ENCODE results near the gene CKS1B. TPM values are rescaled to one million over a fixed set of nuclear protein-coding genes. Genes with fewer than 3 reads are reported as not detected.

Gene CKS1B
- total RNA-seq, 5 donors from 2014 or later (not counting 1 experiment from before 2014, with no cell fraction given) = 7.9 to 11.8 (median 10.3) TPM

- DNase-seq (no peak), ATAC-seq (replicated peaks in 1 of 4) (no peak)
- H3K9me3 Mint-ChIP-seq = no peaks in the 10 kb centered on the region
- ChIA-PET POLR2A (no interaction called here), CTCF (interaction anchor here in 1 of 2 donors (0.5 to 1.2 kb wide), 3 partner anchors 50 to 345 kb away, joined by 3 read pairs; no protein-coding TSS in a partner anchor)
- WGBS (ENCODE audit: insufficient coverage) = no CpG with 5 or more reads among the region's 7 CpGs
- H3K27me3 Mint-ChIP-seq = no peaks in the 10 kb centered on the region
- no peak overlapping the region for H3K4me3 Mint-ChIP-seq
- Histone ChIP-seq H3K9me3 (no peaks in the 10 kb centered on the region), H3K36me3 (ENCODE audit: control insufficient read depth in 2 of 2, extremely low read depth in 1 of 2, insufficient read depth in 1 of 2, low read length in 1 of 2) (peaks cover 21 to 79% of the 10 kb centered on the region in 2 donors), H3K4me3 (ENCODE audit: control insufficient read depth in 1 of 2, extremely low read depth in 1 of 2, low read length in 1 of 2) (no peak overlapping the region), H3K27me3 (replicated peaks in 1 of 2; ENCODE audit: control insufficient read depth in 2 of 2, extremely low read depth in 1 of 2, insufficient read depth in 2 of 2, low read length in 1 of 2) (no peaks in the 10 kb centered on the region), H3K27ac (ENCODE audit: low read length) (no peak overlapping the region), H3K4me1 (ENCODE audit: control insufficient read depth in 1 of 2, extremely low read depth in 1 of 2, insufficient read depth in 2 of 2, low read length in 2 of 2) (peaks cover 10 to 46% of the 10 kb centered on the region in 2 experiments)
- no peak overlapping the region for H3K27ac Mint-ChIP-seq
- H3K4me1 Mint-ChIP-seq = peaks cover 27 to 38% (median 34%) of the 10 kb centered on the region in 3 donors
- H3K36me3 Mint-ChIP-seq = peaks cover 29% of the 10 kb centered on the region
Measured at GRCh38 chr1:154966111-154966510, 8.4 kb upstream of the CKS1B start.

- DNase-seq (no peak), ATAC-seq (replicated peaks in 1 of 4) (no peak)
- CTCF ChIA-PET = interaction anchor here in 1 of 2 donors (1.2 kb wide), 1 partner anchor 49 kb away, joined by 3 read pairs; no protein-coding TSS in a partner anchor
- H3K4me1 ChIP-seq (ENCODE audit: control insufficient read depth in 1 of 2, extremely low read depth in 1 of 2, insufficient read depth in 2 of 2, low read length in 2 of 2) = peaks cover 10 to 53% of the 10 kb centered on the region in 2 experiments
- no peaks in the 10 kb centered on the region for H3K27me3 Mint-ChIP-seq
- no peak overlapping the region for H3K27ac ChIP-seq (ENCODE audit: low read length)
- H3K4me3 ChIP-seq (ENCODE audit: control insufficient read depth in 1 of 2, extremely low read depth in 1 of 2, low read length in 1 of 2) = no peak overlapping the region
- no peaks in the 10 kb centered on the region for H3K27me3 ChIP-seq (replicated peaks in 1 of 2; ENCODE audit: control insufficient read depth in 2 of 2, extremely low read depth in 1 of 2, insufficient read depth in 2 of 2, low read length in 1 of 2)
- peaks cover 34% of the 10 kb centered on the region for H3K36me3 Mint-ChIP-seq
- no peaks in the 10 kb centered on the region for H3K9me3 ChIP-seq
- 87% methylated on average over 4 of the region's 5 CpGs for WGBS (ENCODE audit: insufficient coverage)
- peaks cover 21 to 86% of the 10 kb centered on the region in 2 donors for H3K36me3 ChIP-seq (ENCODE audit: control insufficient read depth in 2 of 2, extremely low read depth in 1 of 2, insufficient read depth in 1 of 2, low read length in 1 of 2)
- no peak overlapping the region for H3K4me3 Mint-ChIP-seq
- POLR2A ChIA-PET = interaction anchor here in 1 of 2 donors (0.6 kb wide), 2 partner anchors 14 to 28 kb away, joined by 3 to 9 read pairs; no protein-coding TSS in a partner anchor
- no peaks in the 10 kb centered on the region for H3K9me3 Mint-ChIP-seq
- peaks cover 31 to 45% (median 37%) of the 10 kb centered on the region in 3 donors for H3K4me1 Mint-ChIP-seq
- H3K27ac Mint-ChIP-seq = peak overlapping the region; percentile 36 to 55
Measured at GRCh38 chr1:154967331-154967950, 7.0 kb upstream of the CKS1B start.

GRCh38 chr1:154968731-154969130 is 5.8 kb upstream of the CKS1B start:
- no peaks in the 10 kb centered on the region for H3K9me3 ChIP-seq
- POLR2A ChIA-PET = interaction anchor here (0.5 to 1.0 kb wide), 3 partner anchors 13 to 571 kb away, joined by 3 to 6 read pairs (median 3); partner anchors contain the start of gene PBXIP1 (in 1 of the 2)
- H3K27ac ChIP-seq (ENCODE audit: low read length) = peak overlapping the region; percentile 21
- WGBS (ENCODE audit: insufficient coverage) = no CpG with 5 or more reads among the region's 3 CpGs
- peaks cover 7 to 54% of the 10 kb centered on the region in 2 experiments for H3K4me1 ChIP-seq (ENCODE audit: control insufficient read depth in 1 of 2, extremely low read depth in 1 of 2, insufficient read depth in 2 of 2, low read length in 2 of 2)
- Mint-ChIP-seq H3K4me1 (peaks cover 25 to 42% (median 27%) of the 10 kb centered on the region in 3 donors), H3K4me3 (no peak overlapping the region), H3K27me3 (no peaks in the 10 kb centered on the region), H3K36me3 (peaks cover 32% of the 10 kb centered on the region), H3K9me3 (no peaks in the 10 kb centered on the region), H3K27ac (peak overlapping the region; percentile 16 to 77)
- no peak for DNase-seq
- CTCF ChIA-PET = no interaction called here
- no peaks in the 10 kb centered on the region for H3K27me3 ChIP-seq (replicated peaks in 1 of 2; ENCODE audit: control insufficient read depth in 2 of 2, extremely low read depth in 1 of 2, insufficient read depth in 2 of 2, low read length in 1 of 2)
- no peak for ATAC-seq (replicated peaks in 1 of 4)
- peaks cover 13 to 77% of the 10 kb centered on the region in 2 donors for H3K36me3 ChIP-seq (ENCODE audit: control insufficient read depth in 2 of 2, extremely low read depth in 1 of 2, insufficient read depth in 1 of 2, low read length in 1 of 2)
- no peak overlapping the region for H3K4me3 ChIP-seq (ENCODE audit: control insufficient read depth in 1 of 2, extremely low read depth in 1 of 2, low read length in 1 of 2)

- ChIA-PET CTCF (interaction anchor here in 1 of 2 donors (1.1 kb wide), 1 partner anchor 10 kb away, joined by 3 read pairs; no protein-coding TSS in a partner anchor), POLR2A (interaction anchor here (1.0 to 1.4 kb wide), 2 partner anchors 14 to 47 kb away, joined by 3 to 4 read pairs; partner anchors contain the start of gene PBXIP1 (in 1 of the 2))
- DNase-seq = no peak
- Mint-ChIP-seq H3K27me3 (no peaks in the 10 kb centered on the region), H3K4me1 (peaks cover 22 to 39% (median 24%) of the 10 kb centered on the region in 3 donors), H3K27ac (peak overlapping the region; percentile 22 to 77), H3K9me3 (no peaks in the 10 kb centered on the region), H3K4me3 (no peak overlapping the region), H3K36me3 (peaks cover 29% of the 10 kb centered on the region)
- Histone ChIP-seq H3K4me1 (ENCODE audit: control insufficient read depth in 1 of 2, extremely low read depth in 1 of 2, insufficient read depth in 2 of 2, low read length in 2 of 2) (peaks cover 5 to 55% of the 10 kb centered on the region in 2 experiments), H3K36me3 (ENCODE audit: control insufficient read depth in 2 of 2, extremely low read depth in 1 of 2, insufficient read depth in 1 of 2, low read length in 1 of 2) (peaks cover 9 to 72% of the 10 kb centered on the region in 2 donors), H3K27ac (ENCODE audit: low read length) (no peak overlapping the region), H3K9me3 (no peaks in the 10 kb centered on the region), H3K27me3 (replicated peaks in 1 of 2; ENCODE audit: control insufficient read depth in 2 of 2, extremely low read depth in 1 of 2, insufficient read depth in 2 of 2, low read length in 1 of 2) (no peaks in the 10 kb centered on the region), H3K4me3 (ENCODE audit: control insufficient read depth in 1 of 2, extremely low read depth in 1 of 2, low read length in 1 of 2) (no peak overlapping the region)
- 100% methylated on average over 1 of the region's 5 CpGs for WGBS (ENCODE audit: insufficient coverage)
- ATAC-seq (replicated peaks in 1 of 4) = no peak
Measured at GRCh38 chr1:154969246-154969645, 5.2 kb upstream of the CKS1B start.

DNA sequence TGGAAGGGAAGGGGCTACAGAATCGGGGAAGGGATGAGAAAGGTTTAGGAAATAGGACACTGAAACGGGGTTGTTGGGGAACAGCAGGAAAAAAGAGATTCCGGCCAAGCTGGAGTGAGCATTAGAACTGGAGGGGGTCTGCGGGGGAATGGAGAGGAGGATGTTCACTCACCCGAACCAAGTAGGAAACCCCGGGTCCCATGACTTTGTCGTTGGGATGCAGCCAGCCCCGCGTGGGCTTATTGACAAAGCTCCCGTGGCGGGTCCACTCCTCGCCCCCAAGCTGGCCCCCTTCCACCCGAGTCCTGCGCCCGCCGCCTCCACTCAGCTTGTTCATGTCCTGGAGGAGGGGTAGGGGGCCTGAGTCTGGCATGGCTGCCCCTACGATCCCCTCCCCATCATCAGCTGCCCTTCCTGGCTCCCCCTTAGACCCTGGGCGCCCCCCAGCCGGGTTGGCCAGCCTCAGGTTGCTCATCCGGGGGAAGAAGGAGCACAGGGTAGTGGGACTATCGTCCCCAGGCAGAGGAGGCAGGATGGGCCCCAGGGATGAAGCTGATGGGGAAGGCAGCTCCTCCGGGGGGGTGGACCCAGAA is 4.5 kb upstream of the CKS1B start:
- ATAC-seq (replicated peaks in 1 of 4) (no peak), DNase-seq (no peak)
- CTCF ChIA-PET = interaction anchor here in 1 of 2 donors (1.1 kb wide), 1 partner anchor 9 kb away, joined by 3 read pairs; no protein-coding TSS in a partner anchor
- Histone ChIP-seq H3K27me3 (replicated peaks in 1 of 2; ENCODE audit: control insufficient read depth in 2 of 2, extremely low read depth in 1 of 2, insufficient read depth in 2 of 2, low read length in 1 of 2) (no peaks in the 10 kb centered on the region), H3K36me3 (ENCODE audit: control insufficient read depth in 2 of 2, extremely low read depth in 1 of 2, insufficient read depth in 1 of 2, low read length in 1 of 2) (peaks cover 7 to 66% of the 10 kb centered on the region in 2 donors), H3K27ac (ENCODE audit: low read length) (no peak overlapping the region), H3K4me1 (ENCODE audit: control insufficient read depth in 1 of 2, extremely low read depth in 1 of 2, insufficient read depth in 2 of 2, low read length in 2 of 2) (peaks cover 5 to 51% of the 10 kb centered on the region in 2 experiments), H3K4me3 (ENCODE audit: control insufficient read depth in 1 of 2, extremely low read depth in 1 of 2, low read length in 1 of 2) (no peak overlapping the region), H3K9me3 (no peaks in the 10 kb centered on the region)
- Mint-ChIP-seq H3K27me3 (no peaks in the 10 kb centered on the region), H3K4me1 (peaks cover 21 to 39% (median 24%) of the 10 kb centered on the region in 3 donors), H3K36me3 (peaks cover 25% of the 10 kb centered on the region), H3K4me3 (no peak overlapping the region), H3K9me3 (no peaks in the 10 kb centered on the region), H3K27ac (peak overlapping the region; percentile 22 to 77)
- WGBS (ENCODE audit: insufficient coverage) = 85% methylated on average over 9 of the region's 22 CpGs
- POLR2A ChIA-PET = interaction anchor here (0.5 to 1.4 kb wide), 2 partner anchors 14 to 30 kb away, joined by 3 to 4 read pairs; partner anchors contain the start of gene PBXIP1 (in 1 of the 2)
